SK-N-MC (cell line): ENCODE data around the gene PRPF18.

Experiments used
- EZH2 ChIP-seq: fragments of 200-600 bp; sonication (generic); IDR thresholded peaks from one replicate; pipeline ENCODE4 v1.6.1; 2017; ENCODE audit warnings: antibody characterized with exemption
- FOXP2 ChIP-seq: optimal IDR thresholded peaks from 2 replicates; pipeline ENCODE3; 2011; ENCODE audit warnings: mild to moderate bottlenecking, moderate library complexity; ENCODE audit not compliant: insufficient read depth; ENCODE audit errors: extremely low read length, control extremely low read depth
- POLR2AphosphoS5 ChIP-seq: IDR thresholded peaks from 2 replicates; pipeline ENCODE4 v1.6.1; 2012; ENCODE audit warnings: mild to moderate bottlenecking, low read depth, low read length, borderline replicate concordance

DNA sequence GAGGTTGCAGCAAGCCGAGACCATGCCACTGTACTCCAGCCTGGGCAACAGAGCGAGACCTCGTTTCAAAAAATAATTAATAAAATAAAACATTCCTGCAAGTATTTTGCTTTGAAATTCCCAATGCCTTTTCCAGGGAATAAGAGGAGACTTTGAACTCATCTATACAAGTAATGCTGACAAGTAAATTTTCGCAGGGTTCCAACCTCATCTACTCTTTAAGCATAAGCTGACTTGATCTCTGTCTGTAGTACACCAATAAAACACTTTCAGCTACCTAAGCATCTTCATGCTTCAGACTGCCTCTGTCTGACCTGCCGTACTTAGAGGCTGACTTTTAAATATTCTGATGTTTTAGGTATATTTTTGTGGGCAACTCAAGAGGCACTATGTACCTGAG, 44.2 kb upstream of the PRPF18 start:
- TF ChIP-seq POLR2AphosphoS5 (no peak), EZH2 (no peak), FOXP2 (no peak)
